Central memory CD4-positive, alpha-beta T cell (primary cell): ENCODE data around the gene MLN.

ENCODE experiments used
- DNase-seq: peaks from one replicate; pipeline ENCODE4 v3.0.0; 2022

The MLN gene

GRCh38 chr6:33813990-33814985 lies 10.5 kb upstream of the MLN start:
- DNase-seq, result no peak

DNA sequence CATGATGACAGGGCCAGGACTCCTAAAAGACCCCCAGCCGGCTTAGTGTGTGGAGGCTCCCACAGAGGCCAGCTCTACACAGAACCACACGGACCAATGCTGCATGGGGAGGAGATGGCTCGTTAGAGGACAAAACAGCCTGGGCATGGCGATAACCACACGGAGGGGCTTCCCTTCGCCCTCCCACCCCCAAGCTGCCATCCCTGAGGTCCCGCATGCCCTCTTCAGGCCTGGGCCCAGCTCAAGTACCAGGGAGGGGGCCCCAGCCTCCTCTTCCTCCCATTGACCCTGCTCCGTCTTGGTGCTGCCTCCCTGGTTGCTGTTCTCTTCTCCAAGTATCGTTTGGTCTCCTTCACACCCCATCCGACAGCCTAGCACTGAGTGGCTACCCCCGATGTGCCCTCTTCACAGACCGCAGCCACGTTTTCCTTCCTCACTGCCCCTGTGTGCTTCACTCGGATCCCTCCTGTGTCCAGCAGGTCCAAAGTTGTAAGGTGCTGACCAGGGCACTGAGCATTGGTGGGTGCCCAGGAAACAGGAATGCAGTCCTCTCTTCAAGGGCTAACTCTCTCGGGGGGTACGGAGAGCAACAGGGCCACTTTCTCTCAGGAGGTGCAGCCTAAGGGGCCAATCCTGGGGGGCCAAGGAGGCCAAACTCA lies 9.6 kb upstream of the MLN start:
- DNase-seq, result no peak

DNA sequence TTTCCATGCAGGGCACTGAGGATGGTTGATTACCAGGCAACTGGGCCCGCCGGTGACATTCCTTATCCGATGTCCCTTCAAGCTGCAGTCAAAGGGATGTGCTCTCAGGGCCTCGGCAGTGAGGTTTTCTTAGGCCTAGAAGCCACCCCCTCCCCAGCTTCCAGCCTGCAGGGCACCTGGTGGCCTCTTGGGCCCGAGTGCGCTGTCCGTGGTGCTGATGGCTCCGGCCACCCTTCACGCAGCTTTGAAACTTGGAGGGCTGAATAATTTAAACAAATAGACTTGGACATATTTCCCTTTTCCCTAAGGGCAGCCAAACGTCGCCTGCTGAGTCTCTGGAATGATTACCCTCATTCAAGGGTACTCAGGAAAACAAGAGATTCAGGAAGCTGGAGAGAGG lies 8.9 kb upstream of the MLN start:
- DNase-seq, result no peak

DNA sequence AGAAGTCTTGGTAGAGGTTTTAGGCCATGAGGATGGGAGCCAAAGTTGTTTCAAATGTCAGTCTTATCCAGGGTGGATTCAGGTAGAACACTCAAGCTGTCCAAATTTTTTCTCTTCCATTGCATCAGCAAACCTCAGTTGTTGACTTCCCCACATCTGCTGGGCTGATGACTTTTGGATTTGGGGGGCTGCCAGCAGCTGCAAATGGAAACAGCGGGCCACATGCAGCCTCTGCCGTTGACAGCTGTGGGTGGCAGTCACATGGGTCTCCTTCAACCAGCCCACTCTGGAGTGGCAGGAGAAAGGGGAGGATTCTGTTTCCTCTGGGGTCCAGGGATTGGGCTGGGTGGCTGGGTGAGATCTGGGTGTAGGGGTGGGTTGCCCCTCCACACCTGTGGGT lies 5.8 kb upstream of the MLN start:
- DNase-seq, result no peak

- no peak for DNase-seq
Observed at GRCh38 chr6:33808641-33809180, 4.9 kb upstream of the MLN start.

GRCh38 chr6:33807606-33808005 lies 3.8 kb upstream of the MLN start:
- DNase-seq, result no peak

GRCh38 chr6:33806841-33807240 lies 3.0 kb upstream of the MLN start:
- no peak for DNase-seq

- DNase-seq, result no peak
Observed at GRCh38 chr6:33802186-33802958, 1.4 kb downstream of the MLN start.

DNA sequence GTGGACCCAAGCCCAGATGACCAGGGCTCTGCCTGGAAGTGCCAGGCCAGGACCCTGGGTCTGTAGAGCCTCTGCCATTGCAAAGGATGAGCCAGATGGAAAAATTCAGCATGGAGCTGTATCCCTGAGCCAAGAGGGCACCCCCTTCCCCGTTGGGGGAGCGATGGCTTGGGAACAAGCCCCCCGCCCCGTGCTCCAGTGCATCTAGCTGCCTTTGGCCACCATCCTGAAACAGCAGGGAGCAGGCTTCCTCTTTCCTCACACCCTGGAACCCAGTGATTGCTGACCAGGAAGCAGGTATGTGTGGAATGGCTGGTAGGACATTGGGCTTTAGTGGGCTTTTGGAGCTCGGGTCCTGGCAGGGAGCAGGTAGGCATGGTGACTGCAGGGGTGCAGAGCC lies 2.2 kb downstream of the MLN start:
- no peak for DNase-seq

- DNase-seq, result no peak
Observed at GRCh38 chr6:33800248-33800969, 3.4 kb downstream of the MLN start.

GRCh38 chr6:33799454-33800113 lies 4.2 kb downstream of the MLN start:
- DNase-seq, result no peak

GRCh38 chr6:33798343-33798848 lies 5.4 kb downstream of the MLN start:
- DNase-seq, result no peak

DNA sequence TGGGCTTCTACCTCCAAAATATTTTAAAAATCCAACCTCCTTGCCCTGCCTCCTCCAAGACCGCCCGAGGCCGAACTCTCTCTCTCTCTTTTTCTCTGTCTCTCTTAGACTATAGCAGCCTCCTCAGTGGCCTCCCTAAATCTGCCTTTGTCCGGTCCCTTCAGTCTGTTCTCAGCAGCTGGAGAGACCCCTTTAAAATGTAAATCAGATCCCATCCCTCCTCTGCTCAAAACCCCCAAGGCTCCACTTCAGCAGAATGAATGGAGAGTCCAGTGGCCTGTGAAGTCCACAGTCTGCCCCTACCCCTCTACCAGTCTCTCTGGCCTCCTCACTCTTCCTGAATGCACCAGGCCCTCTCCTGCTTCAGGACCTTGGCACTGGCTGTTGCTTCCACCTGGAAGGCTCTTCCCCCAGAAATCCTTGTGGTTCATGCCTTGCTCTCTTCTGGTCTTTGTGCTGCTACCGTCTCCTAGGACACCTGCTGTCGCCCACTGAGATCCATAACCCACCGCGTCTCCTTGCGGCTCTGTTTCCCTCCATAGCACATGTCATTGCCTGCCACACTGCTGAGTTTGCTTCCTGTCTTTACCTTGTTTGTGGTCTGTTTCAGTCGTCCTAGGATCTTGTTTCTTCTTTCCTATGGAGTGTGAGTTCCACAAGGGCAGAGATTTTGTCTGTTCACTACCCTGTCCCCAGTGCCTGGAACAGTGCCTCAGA lies 6.0 kb downstream of the MLN start:
- no peak for DNase-seq

DNA sequence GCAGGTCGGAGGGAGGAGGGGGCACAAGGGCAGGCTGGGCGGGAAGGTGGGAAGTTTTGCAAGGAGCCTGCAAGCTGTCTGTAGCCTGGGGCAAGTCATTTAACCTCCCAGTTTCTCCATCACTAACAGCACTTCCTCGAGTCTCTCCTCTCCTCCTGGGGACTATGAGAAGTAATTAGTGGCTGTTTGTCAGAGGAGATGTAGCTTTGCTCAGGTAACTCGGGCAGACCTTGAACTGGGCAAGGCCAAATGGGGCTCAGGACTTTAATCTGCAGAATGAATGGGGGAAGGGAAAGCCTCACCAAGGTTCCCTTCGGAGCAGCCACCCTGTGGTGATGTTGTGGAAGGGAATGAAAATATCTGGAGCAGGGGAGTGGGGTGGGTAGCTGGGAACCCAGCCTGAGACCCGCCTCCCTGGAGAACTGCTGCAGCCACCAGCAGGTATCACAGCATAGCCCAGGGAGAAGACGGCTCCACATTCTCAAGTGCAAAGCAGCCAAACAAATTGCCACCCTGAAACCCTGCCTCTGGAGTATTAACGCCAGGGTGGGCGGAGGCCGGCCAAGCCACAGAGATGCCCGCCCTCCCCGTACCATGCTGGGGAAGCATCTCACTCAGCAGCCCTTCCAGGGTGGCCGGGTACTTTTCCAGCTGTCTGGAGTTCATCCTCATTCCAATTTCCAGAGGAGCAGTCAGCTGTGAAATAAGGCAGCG lies 8.7 kb downstream of the MLN start:
- no peak for DNase-seq

DNA sequence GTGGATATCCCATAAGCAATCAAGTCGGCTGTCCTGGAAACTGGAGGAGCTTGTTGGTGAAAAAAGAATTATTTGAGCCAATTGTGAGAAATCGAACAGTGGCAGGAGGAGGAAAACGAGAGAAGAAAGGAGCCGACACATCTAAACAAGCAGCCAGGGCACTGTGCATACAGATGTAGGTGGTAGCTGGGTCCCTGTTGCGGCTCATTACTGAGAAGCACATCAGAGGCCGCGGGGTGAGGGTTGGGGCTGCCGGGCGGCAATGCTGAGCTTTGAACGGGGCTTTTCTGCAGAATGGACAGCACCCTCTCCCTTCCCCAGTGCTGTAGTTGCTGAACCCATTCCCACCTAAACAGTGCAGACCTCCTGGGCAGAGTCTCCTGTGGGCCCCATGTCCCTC lies 10.8 kb downstream of the MLN start:
- DNase-seq, result no peak

GRCh38 chr6:33791620-33792019 lies 12.2 kb downstream of the MLN start:
- no peak for DNase-seq

DNA sequence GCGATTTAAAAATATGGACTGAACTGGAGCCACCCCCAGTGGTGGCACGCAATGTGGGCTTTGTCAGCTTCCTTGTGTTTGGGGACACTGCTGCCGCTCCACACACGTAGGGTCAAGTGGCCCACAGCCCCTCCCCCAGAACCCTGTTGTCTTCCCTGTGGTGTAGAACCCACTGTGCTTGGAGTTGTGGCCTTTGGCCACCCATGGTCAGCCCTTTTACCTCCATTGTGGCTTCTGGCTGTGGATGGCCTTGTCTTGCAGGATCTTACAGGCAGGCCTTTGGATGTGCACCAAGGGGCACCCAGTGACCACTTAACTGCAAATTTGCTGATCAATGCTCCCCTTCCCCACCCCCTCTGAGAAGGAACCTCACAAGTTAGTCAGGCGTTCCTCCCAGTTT lies 12.9 kb downstream of the MLN start:
- no peak for DNase-seq

DNA sequence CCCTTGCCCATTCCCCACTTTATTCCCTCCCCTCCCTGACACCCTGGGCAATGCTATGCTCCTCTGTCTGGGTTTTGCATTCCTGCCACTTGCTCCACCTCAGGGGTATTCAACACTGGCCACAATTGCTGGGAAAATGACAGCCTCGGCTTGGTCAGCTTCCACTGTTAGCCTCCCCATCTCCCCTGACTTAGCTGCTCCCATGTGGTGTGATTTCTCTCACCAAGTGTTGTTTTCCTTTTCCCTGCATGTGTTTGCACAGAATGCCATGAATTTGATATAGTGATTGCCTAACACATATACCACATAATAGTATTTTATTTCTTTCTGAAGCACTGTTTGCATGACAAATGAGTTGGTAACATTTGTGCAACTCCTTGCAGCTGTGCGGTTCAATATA lies 13.4 kb downstream of the MLN start:
- no peak for DNase-seq

- DNase-seq, result no peak
Observed at GRCh38 chr6:33789550-33789895, 14.3 kb downstream of the MLN start.
